Heart right ventricle (tissue), 16 donors: ENCODE measurements around the gene USP40. TPM values are rescaled to one million over a fixed set of nuclear protein-coding genes. Genes with fewer than 3 reads are reported as not detected.

Source experiments
- ATAC-seq, 8 donors: fragments of 200-7000 bp; cut with Tn5 transposase; one replicate each; pipeline ENCODE4 v1.9.1; 2020; ENCODE audit warnings: mild to moderate bottlenecking in 8 of 8, moderate library complexity in 8 of 8, moderate number of reproducible peaks in 1 of 8
- DNase-seq, 2 donors: peaks; one replicate each; pipeline ENCODE4 v3.0.0-alpha.2; 2020
- H3K27ac ChIP-seq, 10 donors: fragments of 200-600 bp; sonication (generic) in 2 of 10; one replicate each; pipeline versions ENCODE4 v1.5.0 to v1.8.0; 2020 to 2022; ENCODE audit warnings: mild to moderate bottlenecking in 3 of 10
- H3K27me3 ChIP-seq, 7 donors: fragments of 200-600 bp; one replicate each; pipeline ENCODE4 v1.8.0; 2021 to 2022; ENCODE audit warnings: mild to moderate bottlenecking in 2 of 7
- H3K36me3 ChIP-seq, 9 donors: fragments of 200-600 bp; sonication (generic) in 1 of 9; one replicate each; pipeline versions ENCODE4 v1.5.0 to v1.8.0; 2020 to 2022; ENCODE audit warnings: mild to moderate bottlenecking in 2 of 9
- H3K4me1 ChIP-seq, 9 donors: fragments of 200-600 bp; sonication (generic) in 1 of 9; one replicate each; pipeline versions ENCODE4 v1.5.0 to v1.8.0; 2020 to 2022; ENCODE audit warnings: mild to moderate bottlenecking in 4 of 9
- H3K4me3 ChIP-seq, 10 donors: fragments of 200-600 bp; sonication (generic) in 2 of 10; one replicate each; pipeline versions ENCODE4 v1.5.0 to v1.8.0; 2020 to 2022; ENCODE audit warnings: mild to moderate bottlenecking in 7 of 10, moderate library complexity in 2 of 10
- H3K9me3 ChIP-seq, 11 donors: fragments of 200-600 bp in 10 of 11; sonication (generic) in 2 of 11; one replicate each; pipeline versions ENCODE4 v1.5.0 to v1.8.0; 2013 to 2022; ENCODE audit warnings: mild to moderate bottlenecking in 2 of 11, control low read depth in 1 of 11, moderate library complexity in 1 of 11
- WGBS, 2 donors: extraction: QIAGEN DNeasy Blood & Tissue Kit; methylation state at CpG; one replicate each; pipeline ENCODE4 v1.1.7; 2013; ENCODE audit warnings: inconsistent platforms in 1 of 2; 5-methylcytosine and 5-hydroxymethylcytosine counted together
- intact Hi-C, 10 donors: fragments of 100-400 bp; cut with DNase I; formaldehyde crosslinking; loops; one replicate each; pipeline versions ENCODE4 v1.11.1 to v1.14.2; 2022
- polyA plus RNA-seq, 2 donors: library from polyadenylated mRNA; stranded (reverse); fragments of 200-250 nt; gene quantifications; one replicate each; pipeline ENCODE4 v1.2.3, GENCODE V29; 2013
- total RNA-seq, 10 donors: library from RNA; stranded (reverse); fragmentation: NEBNext Ultra II Directional in 3 of 10; extraction: Animal tissue kit (Norgen Biotek cat#: 25700) in 3 of 10; gene quantifications; one replicate each; pipeline versions ENCODE4 v1.2.1 to v1.2.4, GENCODE V29; 2021 to 2023
- TF ChIP-seq, protein P1 (sequence below), 9 donors: fragments of 200-600 bp; sonication (generic) in 2 of 9; IDR thresholded peaks; one replicate each; pipeline versions ENCODE4 v1.5.0 to v1.8.0; 2021 to 2022; ENCODE audit warnings: antibody characterized with exemption in 9 of 9, mild to moderate bottlenecking in 5 of 9, moderate library complexity in 1 of 9
- donor health status: Arrhythmogenic right ventricular cardiomyopathy.
- donor health status: ischemic (EF 13 %, LVEDD 7.1; RV severe dilation, severe dysfunction).
- donor health status: healthy with polysubstance abuse.
- donor health status: DM: no; HTN: yes; CAD: no.
- donor health status: DM: no; HTN: no; CAD: no.
- donor health status: ischemic (EF 25% LVEDD 6.9; RV normal size, moderate dysfunction).
- donor health status: ischemic (EF 25% LVEDD 5.7; RV mildly dilated, moderate dysfunction).
- donor health status: healthy.
- donor health status: DM: yes; HTN: yes; CAD: no.
- donor health status: Ischemic cardiomyopathy.
- donor health status: ischemic (EF 35%, LVEDD 5.7; RV mildly dilated, moderate dysfunction).
- donor health status: nonischemic (EF 11% LVEDD 7.7; RV severe dilation, severe dysfunction).
- donor health status: DM: yes; HTN: yes; CAD: no.
- donor health status: PGD.
- donor health status: ischemic (EF 29% LVEDD 5.4; RV normal size, mild dysfunction).
- donor health status: nonischemic (EF 23%, LVEDD 6.1; RV moderate dilation, normal function).

USP40 gene
- total and polyA plus RNA-seq, 12 donors = 9.1 to 32.8 (median 16.1) TPM

DNA sequence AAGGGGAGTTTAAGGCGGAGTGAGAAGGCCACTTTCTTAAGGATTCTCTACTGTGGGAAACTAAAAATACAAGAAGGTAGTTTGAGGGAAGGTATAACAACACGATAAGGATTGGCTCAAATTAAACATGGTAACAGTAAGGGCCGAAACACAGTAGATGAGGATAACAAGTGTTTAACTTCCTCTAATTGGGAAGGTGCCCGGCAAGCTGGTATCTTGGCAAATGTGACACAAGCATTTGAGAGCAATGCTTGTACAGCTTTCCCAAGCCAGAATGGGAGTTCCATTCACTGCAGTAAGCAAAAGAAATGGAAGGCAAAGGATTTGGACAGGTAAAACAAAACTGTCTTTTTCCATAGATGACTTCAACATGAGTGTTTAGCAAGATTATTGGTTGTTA lies 19.8 kb downstream of the USP40 start:
- intact Hi-C loops = no loop called here
- 61 to 71% methylated on average over 4 of the region's 4 CpGs for WGBS, 2 donors
- no peak overlapping the region for H3K27ac ChIP-seq
- TF ChIP-seq, protein P1, sequence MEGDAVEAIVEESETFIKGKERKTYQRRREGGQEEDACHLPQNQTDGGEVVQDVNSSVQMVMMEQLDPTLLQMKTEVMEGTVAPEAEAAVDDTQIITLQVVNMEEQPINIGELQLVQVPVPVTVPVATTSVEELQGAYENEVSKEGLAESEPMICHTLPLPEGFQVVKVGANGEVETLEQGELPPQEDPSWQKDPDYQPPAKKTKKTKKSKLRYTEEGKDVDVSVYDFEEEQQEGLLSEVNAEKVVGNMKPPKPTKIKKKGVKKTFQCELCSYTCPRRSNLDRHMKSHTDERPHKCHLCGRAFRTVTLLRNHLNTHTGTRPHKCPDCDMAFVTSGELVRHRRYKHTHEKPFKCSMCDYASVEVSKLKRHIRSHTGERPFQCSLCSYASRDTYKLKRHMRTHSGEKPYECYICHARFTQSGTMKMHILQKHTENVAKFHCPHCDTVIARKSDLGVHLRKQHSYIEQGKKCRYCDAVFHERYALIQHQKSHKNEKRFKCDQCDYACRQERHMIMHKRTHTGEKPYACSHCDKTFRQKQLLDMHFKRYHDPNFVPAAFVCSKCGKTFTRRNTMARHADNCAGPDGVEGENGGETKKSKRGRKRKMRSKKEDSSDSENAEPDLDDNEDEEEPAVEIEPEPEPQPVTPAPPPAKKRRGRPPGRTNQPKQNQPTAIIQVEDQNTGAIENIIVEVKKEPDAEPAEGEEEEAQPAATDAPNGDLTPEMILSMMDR (IDR thresholded peaks at IDR 0.05) = no peak
- no peaks in the 10 kb centered on the region for H3K27me3 ChIP-seq
- no peak overlapping the region for H3K4me3 ChIP-seq
- H3K36me3 ChIP-seq = peaks cover 0 to 90% (median 24%) of the 10 kb centered on the region in 9 donors
- no peaks in the 10 kb centered on the region for H3K9me3 ChIP-seq
- ATAC-seq = peak in 6 of 8 donors; percentile 50 to 89 (median 72)
- peak in 1 of 2 donors; percentile 41 for DNase-seq
- H3K4me1 ChIP-seq = no peaks in the 10 kb centered on the region

DNA sequence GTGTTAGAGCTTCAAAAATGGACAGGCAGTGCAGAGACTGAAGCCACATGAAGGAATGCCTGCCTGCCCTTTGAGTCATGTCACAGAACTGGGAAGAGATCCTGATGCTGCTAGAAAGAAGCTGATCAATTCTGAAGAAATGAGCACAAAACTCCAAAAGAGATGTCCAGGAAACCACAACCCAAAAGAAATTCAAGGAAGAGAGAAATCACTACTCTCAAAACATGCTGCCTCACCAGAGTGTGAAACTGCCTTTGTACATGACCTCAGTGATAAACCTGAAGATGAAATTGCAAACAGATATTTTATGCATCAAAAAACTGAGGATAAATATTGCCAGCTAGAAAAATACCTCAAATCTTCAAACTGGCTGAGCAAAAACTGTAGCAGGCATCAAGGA lies 20.5 kb downstream of the USP40 start:
- Histone ChIP-seq H3K4me1 (no peaks in the 10 kb centered on the region), H3K36me3 (peaks cover 0 to 90% (median 24%) of the 10 kb centered on the region in 9 donors), H3K4me3 (no peak overlapping the region), H3K27me3 (no peaks in the 10 kb centered on the region), H3K27ac (no peak overlapping the region), H3K9me3 (no peaks in the 10 kb centered on the region)
- ATAC-seq (no peak), DNase-seq (no peak)
- intact Hi-C loops = no loop called here
- TF ChIP-seq, protein P1 (IDR thresholded peaks at IDR 0.05) = no peak

DNA sequence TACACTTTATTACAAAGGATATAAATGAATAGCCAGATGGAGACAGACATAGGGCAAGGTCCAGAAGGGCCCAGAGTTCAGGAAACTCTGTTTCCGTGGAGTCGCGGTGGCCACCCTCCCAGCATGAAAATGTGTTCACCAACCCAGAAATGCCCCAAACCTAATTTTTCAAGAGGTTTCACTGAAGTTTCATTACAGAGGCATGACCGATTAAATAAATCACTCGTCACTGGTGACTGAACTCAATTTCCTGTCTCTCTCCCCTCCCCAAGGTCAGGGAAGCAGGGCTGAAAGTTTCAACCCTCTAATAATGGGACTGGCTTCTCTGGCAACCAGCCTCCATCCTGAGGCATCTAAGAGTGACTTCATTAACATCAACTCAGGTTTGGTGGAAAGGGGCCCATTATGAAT lies 22.4 kb downstream of the USP40 start:
- Histone ChIP-seq H3K27ac (peak overlapping the region in 2 of 10 donors; percentile 8 to 41), H3K4me3 (no peak overlapping the region)

DNA sequence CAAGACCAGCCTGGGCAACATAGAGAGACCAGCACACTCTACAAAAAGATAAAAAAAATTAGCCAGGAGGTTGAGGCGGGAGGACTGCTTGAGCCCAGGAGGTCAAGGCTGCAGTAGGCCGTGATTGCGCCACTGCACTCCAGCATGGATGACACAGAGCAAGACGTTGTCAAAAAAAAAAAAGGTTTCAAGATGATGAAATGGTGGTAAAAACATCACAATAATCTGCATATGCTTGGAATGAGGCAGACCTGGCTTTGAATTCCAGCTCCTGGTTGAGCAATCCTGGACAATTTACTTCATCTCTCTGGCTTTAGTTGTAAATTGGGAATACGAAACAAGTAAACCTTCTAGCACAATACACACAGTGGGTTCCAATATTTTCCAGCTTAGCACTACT lies 24.1 kb downstream of the USP40 start:
- no peak overlapping the region for H3K27ac ChIP-seq
- H3K4me3 ChIP-seq = no peak overlapping the region
- H3K27me3 ChIP-seq = no peaks in the 10 kb centered on the region
- intact Hi-C loops = no loop called here
- ATAC-seq (no peak), DNase-seq (no peak)
- H3K9me3 ChIP-seq = no peaks in the 10 kb centered on the region
- H3K4me1 ChIP-seq = no peaks in the 10 kb centered on the region
- H3K36me3 ChIP-seq = peaks cover 0 to 84% (median 17%) of the 10 kb centered on the region in 9 donors
- WGBS, 2 donors = 72 to 76% methylated on average over 5 of the region's 5 CpGs
- TF ChIP-seq, protein P1 (IDR thresholded peaks at IDR 0.05) = no peak

More for the DNA sequence above, 22.4 kb downstream of the USP40 start:
- peak in 1 of 8 donors; percentile 38 for ATAC-seq
- DNase-seq = no peak
- 59 to 69% methylated on average over 5 of the region's 5 CpGs for WGBS, 2 donors
- H3K27me3 ChIP-seq = no peaks in the 10 kb centered on the region
- TF ChIP-seq, protein P1 (IDR thresholded peaks at IDR 0.05) = no peak
- no peaks in the 10 kb centered on the region for H3K4me1 ChIP-seq
- peaks cover 0 to 90% (median 24%) of the 10 kb centered on the region in 9 donors for H3K36me3 ChIP-seq
- no peaks in the 10 kb centered on the region for H3K9me3 ChIP-seq
- intact Hi-C loops = no loop called here
